CD4-positive, alpha-beta memory T cell (primary cell): Measurements from ENCODE around the gene CYTH1. TPM values are rescaled to one million over a fixed set of nuclear protein-coding genes. Genes with fewer than 3 reads are reported as not detected.

Experiments used
- CTCF ChIA-PET: fragments of 350-600 bp; sonication (Branson Sonifier 250); formaldehyde crosslinking; loops from one replicate; lab custom pipeline; 2021; ENCODE audit warnings: inconsistent platforms; ENCODE audit not compliant: partially characterized antibody; lab: Charles Lee
- POLR2A ChIA-PET: fragments of 350-600 bp; sonication (Branson Sonifier 250); formaldehyde crosslinking; loops from one replicate; lab custom pipeline; 2021; ENCODE audit not compliant: partially characterized antibody; lab: Charles Lee
- DNase-seq, 5 donors: peaks; one replicate each; pipeline versions ENCODE4 v3.0.0 to v3.0.0-alpha.2; 2020 to 2022; ENCODE audit warnings: mixed read lengths in 1 of 5
- H3K27ac ChIP-seq: one replicate; pipeline ENCODE4 v1.7.0; 2013; ENCODE audit warnings: low read depth, low read length
- H3K27me3 ChIP-seq: 2 replicates; pipeline ENCODE4 v1.7.0; 2013; ENCODE audit warnings: mild to moderate bottlenecking, low read length, moderate library complexity; ENCODE audit not compliant: insufficient read depth
- H3K36me3 ChIP-seq: 2 replicates; pipeline ENCODE4 v1.7.0; 2013; ENCODE audit warnings: mild to moderate bottlenecking, low read length, moderate library complexity; ENCODE audit not compliant: insufficient read depth
- H3K4me1 ChIP-seq: 2 replicates; pipeline ENCODE4 v1.7.0; 2013; ENCODE audit warnings: mild to moderate bottlenecking, low read length, moderate library complexity; ENCODE audit not compliant: insufficient read depth
- H3K4me3 ChIP-seq, 2 donors: one replicate each; pipeline ENCODE4 v1.7.0; 2013; ENCODE audit warnings: low read length in 2 of 2, mild to moderate bottlenecking in 1 of 2
- H3K9me3 ChIP-seq, 2 donors: one replicate each; pipeline ENCODE4 v1.7.0; 2013; ENCODE audit warnings: low read length in 2 of 2, control low read depth in 1 of 2; ENCODE audit not compliant: control insufficient read depth in 1 of 2
- H3K27ac Mint-ChIP-seq, 7 donors: one replicate each; pipeline ENCODE4 v1.8.0; 2020 to 2021; ENCODE audit warnings: mixed read lengths in 7 of 7, mild to moderate bottlenecking in 6 of 7, inconsistent platforms in 3 of 7, moderate library complexity in 3 of 7
- H3K27me3 Mint-ChIP-seq, 2 donors: one replicate each; pipeline ENCODE4 v1.8.0; 2020 to 2021; ENCODE audit warnings: mixed read lengths in 2 of 2
- H3K36me3 Mint-ChIP-seq, 2 donors: one replicate each; pipeline ENCODE4 v1.8.0; 2020 to 2021; ENCODE audit warnings: mixed read lengths in 2 of 2, inconsistent platforms in 1 of 2, mild to moderate bottlenecking in 1 of 2
- H3K4me1 Mint-ChIP-seq, 4 donors: one replicate each; pipeline ENCODE4 v1.8.0; 2020 to 2021; ENCODE audit warnings: mixed read lengths in 4 of 4, mild to moderate bottlenecking in 1 of 4
- H3K4me3 Mint-ChIP-seq, 8 donors: one replicate each; pipeline ENCODE4 v1.8.0; 2020 to 2021; ENCODE audit warnings: mixed read lengths in 8 of 8, mild to moderate bottlenecking in 7 of 8, moderate library complexity in 6 of 8, inconsistent platforms in 3 of 8
- H3K9me3 Mint-ChIP-seq, 8 donors: one replicate each; pipeline ENCODE4 v1.8.0; 2020 to 2021; ENCODE audit warnings: mixed read lengths in 8 of 8, mild to moderate bottlenecking in 5 of 8, inconsistent platforms in 3 of 8, moderate library complexity in 1 of 8
- intact Hi-C: fragments of 100-400 bp; cut with micrococcal nuclease; formaldehyde crosslinking; loops from one replicate; pipeline ENCODE4 v1.15.1; 2023
- polyA plus RNA-seq, 2 donors: library from polyadenylated mRNA; unstranded; fragments of 300-500 nt; fragmentation: Illumina TruSeq; gene quantifications; one replicate each; pipeline ENCODE4 v1.2.3, GENCODE V29; 2021
- total RNA-seq, 2 experiments: library from RNA; stranded (reverse); gene quantifications; one replicate each; pipeline ENCODE4 v1.2.3, GENCODE V29; 2021

CYTH1 gene
- total and polyA plus RNA-seq, 4 experiments from 2014 or later = 271 to 390 (median 375) TPM

DNA sequence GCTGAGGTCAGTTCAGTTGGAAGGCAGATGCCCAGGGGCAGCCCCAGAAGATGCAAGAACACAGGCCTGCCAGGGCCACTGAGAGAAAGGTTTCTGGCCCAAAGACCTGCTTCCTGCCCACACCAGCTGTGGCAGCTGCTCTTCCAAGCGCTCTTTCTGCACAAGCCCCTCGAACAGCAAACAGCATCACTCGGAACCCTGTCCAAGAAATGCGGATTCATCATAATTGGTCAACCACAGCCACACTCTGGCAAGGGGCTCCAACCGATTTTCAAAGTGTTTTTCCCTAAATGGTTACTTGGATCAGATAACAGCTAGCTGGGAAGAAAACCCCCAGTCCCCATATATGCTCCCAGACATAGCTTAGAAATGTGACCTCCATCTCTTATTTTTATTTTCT is 133.8 kb downstream of the CYTH1 start:
- Mint-ChIP-seq H3K4me1 (peaks cover 6 to 16% (median 10%) of the 10 kb centered on the region in 4 donors), H3K27ac (no peak overlapping the region)
- CTCF ChIA-PET = no interaction called here

DNA sequence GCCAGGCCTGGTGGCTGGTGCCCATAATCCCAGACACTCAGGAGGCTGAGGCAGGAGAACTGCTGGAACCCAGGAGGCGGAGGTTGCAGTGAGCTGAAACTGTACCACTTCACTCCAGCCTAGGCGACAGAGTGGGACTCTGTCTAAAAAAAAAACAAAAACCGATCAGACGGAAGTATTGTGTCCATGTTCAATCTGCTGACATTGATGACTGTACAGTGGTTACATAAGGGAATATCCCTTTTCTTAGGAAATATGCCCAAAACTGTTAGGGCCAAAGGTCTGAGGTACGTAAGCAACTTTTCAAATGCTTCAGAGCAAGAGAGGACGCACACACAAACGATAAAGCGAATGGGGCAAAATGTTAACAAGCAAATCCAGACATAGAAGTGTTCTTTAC is 135.0 kb downstream of the CYTH1 start:
- ChIA-PET POLR2A (no interaction called here), CTCF (no interaction called here)
- Histone ChIP-seq H3K27me3 (no peaks in the 10 kb centered on the region), H3K9me3 (no peaks in the 10 kb centered on the region), H3K4me3 (no peak overlapping the region), H3K36me3 (no peaks in the 10 kb centered on the region), H3K4me1 (peaks cover 13% of the 10 kb centered on the region), H3K27ac (no peak overlapping the region)
- Mint-ChIP-seq H3K4me1 (peaks cover 6 to 16% (median 11%) of the 10 kb centered on the region in 4 donors), H3K4me3 (peak overlapping the region in 3 of 8 donors; percentile 10 to 30 (median 22)), H3K9me3 (peaks cover 0 to 14% (median under 1%) of the 10 kb centered on the region in 8 donors), H3K36me3 (peaks cover 2 to 6% of the 10 kb centered on the region in 2 donors), H3K27me3 (peaks cover 3 to 7% of the 10 kb centered on the region in 2 donors), H3K27ac (peak overlapping the region in 5 of 7 donors; percentile 16 to 75 (median 24))
- intact Hi-C loops = no loop called here
- no peak for DNase-seq

More for the DNA sequence above, 133.8 kb downstream of the CYTH1 start:
- Histone ChIP-seq H3K4me1 (peaks cover 13% of the 10 kb centered on the region), H3K36me3 (no peaks in the 10 kb centered on the region), H3K4me3 (no peak overlapping the region), H3K9me3 (no peaks in the 10 kb centered on the region), H3K27me3 (no peaks in the 10 kb centered on the region), H3K27ac (no peak overlapping the region)
- intact Hi-C loops = no loop called here
- peaks cover 0 to 14% (median under 1%) of the 10 kb centered on the region in 8 donors for H3K9me3 Mint-ChIP-seq
- H3K36me3 Mint-ChIP-seq = peaks cover 2 to 6% of the 10 kb centered on the region in 2 donors
- POLR2A ChIA-PET = interaction anchor here (0.5 kb wide), 1 partner anchor 30 kb away, joined by 3 read pairs; no protein-coding TSS in a partner anchor
- DNase-seq = no peak
- H3K4me3 Mint-ChIP-seq = no peak overlapping the region
- peaks cover 3 to 7% of the 10 kb centered on the region in 2 donors for H3K27me3 Mint-ChIP-seq

DNA sequence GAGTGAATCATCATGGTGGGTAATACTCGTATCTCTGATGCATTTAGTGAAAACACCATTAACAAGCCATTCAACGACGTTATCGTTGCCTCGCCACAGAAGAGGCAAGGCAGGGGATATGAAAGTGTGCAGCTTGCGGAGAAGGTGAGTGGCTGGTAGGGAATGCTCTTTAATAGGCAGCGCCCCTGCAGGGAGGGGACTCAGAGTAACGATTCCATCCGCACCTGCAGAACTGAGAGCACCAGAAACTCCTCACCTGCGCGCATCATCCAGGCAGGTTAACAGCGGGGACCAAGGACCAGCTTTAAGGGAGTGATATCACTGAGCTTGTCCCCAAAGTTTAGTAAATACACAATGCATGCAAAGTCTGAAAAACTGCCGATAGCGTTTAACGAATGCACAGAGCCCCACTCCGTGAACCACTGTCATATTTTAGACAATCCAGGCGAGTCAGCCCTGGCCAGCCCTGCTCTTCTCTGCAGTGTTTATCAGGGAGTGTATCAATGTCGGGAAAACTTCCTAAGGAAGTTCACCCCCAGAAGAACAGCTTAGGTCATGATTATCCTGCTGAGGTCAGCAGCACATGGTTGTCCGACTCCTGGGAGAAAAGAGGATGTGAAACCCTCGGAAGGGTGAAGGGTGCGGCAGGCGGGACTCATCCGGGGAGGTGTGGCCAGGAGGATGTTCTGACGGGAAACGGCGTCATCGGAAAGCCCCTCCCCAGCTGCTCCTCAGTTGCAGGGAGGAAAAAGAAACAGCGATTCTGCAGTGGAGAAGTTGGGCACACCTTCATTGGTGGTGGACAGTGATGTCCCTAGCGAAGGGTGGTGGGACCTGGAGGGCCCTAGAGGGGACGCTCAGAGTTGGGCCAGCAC is 136.4 kb downstream of the CYTH1 start:
- DNase-seq = peak; percentile 34 to 78 (median 59)
- H3K36me3 Mint-ChIP-seq = peaks cover 2 to 6% of the 10 kb centered on the region in 2 donors
- H3K4me1 ChIP-seq = peaks cover 13% of the 10 kb centered on the region
- H3K27me3 Mint-ChIP-seq = peaks cover 3 to 7% of the 10 kb centered on the region in 2 donors
- intact Hi-C loops = no loop called here
- H3K27me3 ChIP-seq = no peaks in the 10 kb centered on the region
- H3K4me3 Mint-ChIP-seq = peak overlapping the region; percentile 59 to 90 (median 85)
- H3K36me3 ChIP-seq = no peaks in the 10 kb centered on the region
- ChIA-PET CTCF (no interaction called here), POLR2A (interaction anchor here (0.6 to 1.3 kb wide), 3 partner anchors 9 to 20 kb away, joined by 3 to 5 read pairs (median 4); no protein-coding TSS in a partner anchor)
- H3K9me3 ChIP-seq = no peaks in the 10 kb centered on the region
- peaks cover 0 to 14% (median under 1%) of the 10 kb centered on the region in 8 donors for H3K9me3 Mint-ChIP-seq
- H3K27ac ChIP-seq = peak overlapping the region; percentile 3
- peak overlapping the region; percentile 84 to 97 (median 92) for H3K27ac Mint-ChIP-seq
- no peak overlapping the region for H3K4me3 ChIP-seq
- peaks cover 6 to 16% (median 11%) of the 10 kb centered on the region in 4 donors for H3K4me1 Mint-ChIP-seq

DNA sequence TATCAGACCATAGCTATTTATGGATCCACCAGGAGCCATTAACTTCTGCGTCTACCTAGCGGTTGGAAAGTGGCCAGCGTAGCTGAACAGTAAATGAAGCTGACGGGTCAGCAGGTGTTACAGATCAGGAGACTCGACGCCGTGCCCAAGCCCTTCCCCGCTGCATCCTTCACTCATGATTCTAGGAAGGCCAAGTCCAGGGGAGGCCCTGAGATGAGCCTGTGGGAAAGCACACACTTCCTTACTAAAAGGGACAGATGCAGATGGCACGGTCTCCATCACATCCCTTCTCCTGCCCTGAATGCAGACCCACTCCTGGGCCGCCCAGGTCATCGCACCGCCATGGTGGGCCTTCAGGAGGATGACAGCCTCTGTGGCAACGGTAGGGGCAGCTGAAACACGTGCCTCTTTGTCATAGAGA is 137.1 kb downstream of the CYTH1 start:
- H3K27ac ChIP-seq = no peak overlapping the region
- H3K4me3 Mint-ChIP-seq = peak overlapping the region in 1 of 8 donors; percentile 87
- H3K9me3 Mint-ChIP-seq = peaks cover 0 to 14% (median under 1%) of the 10 kb centered on the region in 8 donors
- no peaks in the 10 kb centered on the region for H3K27me3 ChIP-seq
- no peak overlapping the region for H3K4me3 ChIP-seq
- peaks cover 2 to 6% of the 10 kb centered on the region in 2 donors for H3K36me3 Mint-ChIP-seq
- H3K9me3 ChIP-seq = no peaks in the 10 kb centered on the region
- ChIA-PET POLR2A (interaction anchor here (1.1 to 1.3 kb wide), 2 partner anchors 9 to 21 kb away, joined by 3 to 5 read pairs; no protein-coding TSS in a partner anchor), CTCF (no interaction called here)
- peaks cover 13% of the 10 kb centered on the region for H3K4me1 ChIP-seq
- no peaks in the 10 kb centered on the region for H3K36me3 ChIP-seq
- DNase-seq = no peak
- intact Hi-C loops = no loop called here
- H3K4me1 Mint-ChIP-seq = peaks cover 6 to 16% (median 11%) of the 10 kb centered on the region in 4 donors
- peak overlapping the region in 3 of 7 donors; percentile 6 to 96 (median 95) for H3K27ac Mint-ChIP-seq
- peaks cover 3 to 7% of the 10 kb centered on the region in 2 donors for H3K27me3 Mint-ChIP-seq

DNA sequence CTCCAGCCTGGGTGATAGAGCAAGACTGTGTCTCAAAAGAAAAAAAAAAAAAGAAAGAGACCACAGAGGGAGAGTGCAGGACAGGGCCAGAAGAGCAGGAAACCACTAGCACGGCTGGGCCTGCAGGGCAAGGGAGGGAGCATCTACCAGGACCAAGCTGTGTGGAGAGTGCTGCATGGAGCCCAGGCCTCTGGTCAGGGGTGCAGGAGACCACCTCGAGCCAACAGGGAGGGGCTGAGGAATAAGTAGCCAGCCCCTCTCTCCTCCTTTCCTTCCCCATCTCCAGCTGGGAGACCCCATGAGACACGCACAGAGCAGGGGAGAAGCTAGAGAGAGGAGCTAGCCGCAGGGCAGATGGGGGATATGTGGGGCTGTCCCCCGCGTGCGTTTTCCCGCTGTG is 137.8 kb downstream of the CYTH1 start:
- DNase-seq = no peak
- H3K27ac ChIP-seq = no peak overlapping the region
- H3K27me3 ChIP-seq = no peaks in the 10 kb centered on the region
- peaks cover 2 to 4% of the 10 kb centered on the region in 2 donors for H3K36me3 Mint-ChIP-seq
- H3K4me3 ChIP-seq = no peak overlapping the region
- H3K36me3 ChIP-seq = no peaks in the 10 kb centered on the region
- peaks cover 13% of the 10 kb centered on the region for H3K4me1 ChIP-seq
- peak overlapping the region in 3 of 7 donors; percentile 6 to 42 (median 19) for H3K27ac Mint-ChIP-seq
- H3K9me3 Mint-ChIP-seq = peaks cover 0 to 12% (median under 1%) of the 10 kb centered on the region in 8 donors
- ChIA-PET CTCF (no interaction called here), POLR2A (interaction anchor here (1.3 kb wide), 1 partner anchor 22 kb away, joined by 5 read pairs; no protein-coding TSS in a partner anchor)
- no peak overlapping the region for H3K4me3 Mint-ChIP-seq
- no peaks in the 10 kb centered on the region for H3K9me3 ChIP-seq
- peaks cover 6 to 16% (median 11%) of the 10 kb centered on the region in 4 donors for H3K4me1 Mint-ChIP-seq
- intact Hi-C loops = no loop called here
- peaks cover 1 to 7% of the 10 kb centered on the region in 2 donors for H3K27me3 Mint-ChIP-seq

DNA sequence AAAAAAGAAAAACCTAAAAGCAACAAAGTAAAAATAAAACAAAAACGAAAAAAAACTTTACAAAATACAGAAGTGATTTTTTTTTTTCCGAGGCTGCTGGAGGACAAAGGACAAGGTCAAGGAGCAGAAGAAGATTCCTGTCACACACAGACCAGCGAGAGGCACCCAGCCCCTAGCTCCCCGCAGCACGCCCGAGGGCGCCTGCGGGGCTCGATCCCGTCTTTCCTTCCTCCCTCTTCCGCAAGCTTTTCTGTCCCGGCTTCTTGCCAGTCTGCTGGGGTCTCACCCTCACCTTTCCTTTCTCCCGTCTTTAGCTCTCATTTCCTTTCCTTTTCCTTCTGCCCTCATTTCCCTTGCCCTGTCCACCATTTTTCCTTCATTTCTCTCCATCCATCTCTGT is 138.7 kb downstream of the CYTH1 start:
- POLR2A ChIA-PET = no interaction called here
- H3K4me1 Mint-ChIP-seq = peaks cover 9 to 16% (median 13%) of the 10 kb centered on the region in 4 donors
- intact Hi-C loops = no loop called here
- DNase-seq = no peak
- CTCF ChIA-PET = no interaction called here
- Histone ChIP-seq H3K9me3 (no peaks in the 10 kb centered on the region), H3K4me1 (peaks cover 13% of the 10 kb centered on the region), H3K36me3 (no peaks in the 10 kb centered on the region), H3K27me3 (no peaks in the 10 kb centered on the region), H3K4me3 (no peak overlapping the region), H3K27ac (no peak overlapping the region)
- H3K4me3 Mint-ChIP-seq = no peak overlapping the region
- peaks cover 0 to 5% (median 0%) of the 10 kb centered on the region in 8 donors for H3K9me3 Mint-ChIP-seq
- H3K27me3 Mint-ChIP-seq = peaks cover 1 to 7% of the 10 kb centered on the region in 2 donors
- peak overlapping the region in 2 of 7 donors; percentile 9 to 50 for H3K27ac Mint-ChIP-seq
- H3K36me3 Mint-ChIP-seq = peaks cover 2 to 3% of the 10 kb centered on the region in 2 donors

DNA sequence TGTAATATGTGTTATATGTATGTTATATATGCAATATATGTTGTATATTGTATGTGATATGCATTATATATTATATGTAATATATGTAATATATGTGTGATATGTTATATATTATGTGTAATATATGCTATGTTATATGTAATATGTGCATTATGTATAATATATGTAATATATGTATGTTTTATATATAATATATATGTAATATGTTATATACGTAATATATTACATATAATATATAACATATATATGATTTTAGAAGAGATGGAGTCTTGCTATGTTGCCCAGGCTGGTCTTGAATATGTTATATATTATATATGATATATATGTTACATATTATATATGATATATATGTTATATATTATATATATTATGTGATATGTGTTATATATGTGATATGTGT is 139.4 kb downstream of the CYTH1 start:
- no peaks in the 10 kb centered on the region for H3K36me3 ChIP-seq
- intact Hi-C loops = no loop called here
- peaks cover 2 to 3% of the 10 kb centered on the region in 2 donors for H3K36me3 Mint-ChIP-seq
- H3K27ac ChIP-seq = no peak overlapping the region
- H3K4me3 Mint-ChIP-seq = no peak overlapping the region
- H3K27me3 ChIP-seq = no peaks in the 10 kb centered on the region
- no peak overlapping the region for H3K4me3 ChIP-seq
- DNase-seq = no peak
- ChIA-PET CTCF (no interaction called here), POLR2A (no interaction called here)
- H3K4me1 Mint-ChIP-seq = peaks cover 9 to 16% (median 13%) of the 10 kb centered on the region in 4 donors
- H3K9me3 Mint-ChIP-seq = no peaks in the 10 kb centered on the region
- H3K27ac Mint-ChIP-seq = no peak overlapping the region
- peaks cover 13% of the 10 kb centered on the region for H3K4me1 ChIP-seq
- H3K27me3 Mint-ChIP-seq = peaks cover 1 to 7% of the 10 kb centered on the region in 2 donors
- H3K9me3 ChIP-seq = no peaks in the 10 kb centered on the region
